Liver (tissue), 9 donors: ENCODE results near the gene PRC1. TPM values are rescaled to one million over a fixed set of nuclear protein-coding genes. Genes with fewer than 3 reads are reported as not detected.

ENCODE experiments used
- DNase-seq: peaks from one replicate; pipeline ENCODE4 v3.0.0-alpha.2; 2017; ENCODE audit warnings: low spot score
- H3K27ac ChIP-seq, 2 donors: one replicate each; pipeline ENCODE4 v1.7.0; 2013; ENCODE audit warnings: inconsistent platforms in 2 of 2, low read length in 2 of 2, control low read depth in 1 of 2, low read depth in 1 of 2, mild to moderate bottlenecking in 1 of 2
- H3K27me3 ChIP-seq, 4 donors: one replicate each; pipeline versions ENCODE4 v1.6.1 to v1.7.0; 2013; ENCODE audit warnings: low read length in 3 of 4, inconsistent platforms in 1 of 4, mild to moderate bottlenecking in 1 of 4, moderate library complexity in 1 of 4; ENCODE audit not compliant: control insufficient read depth in 4 of 4, insufficient read depth in 4 of 4
- H3K36me3 ChIP-seq, 4 donors: one replicate each; pipeline versions ENCODE4 v1.6.1 to v1.7.0; 2013; ENCODE audit warnings: low read length in 3 of 4, mild to moderate bottlenecking in 3 of 4, low read depth in 1 of 4, moderate library complexity in 1 of 4; ENCODE audit not compliant: control insufficient read depth in 4 of 4, insufficient read depth in 3 of 4
- H3K4me1 ChIP-seq, 4 donors: one replicate each; pipeline versions ENCODE4 v1.6.1 to v1.7.0; 2013; ENCODE audit warnings: low read length in 3 of 4, mild to moderate bottlenecking in 3 of 4, moderate library complexity in 1 of 4; ENCODE audit not compliant: control insufficient read depth in 4 of 4, insufficient read depth in 4 of 4
- H3K4me3 ChIP-seq, 3 donors: one replicate each; pipeline versions ENCODE4 v1.6.1 to v1.7.0; 2013; ENCODE audit warnings: low read length in 3 of 3, control low read depth in 1 of 3, low read depth in 1 of 3, mild to moderate bottlenecking in 1 of 3
- H3K9ac ChIP-seq, 2 donors: one replicate each; pipeline ENCODE4 v1.7.0; 2013; ENCODE audit warnings: low read length in 2 of 2, mild to moderate bottlenecking in 2 of 2, moderate library complexity in 2 of 2, control low read depth in 1 of 2, low read depth in 1 of 2
- H3K9me3 ChIP-seq, 4 donors: one replicate each; pipeline versions ENCODE4 v1.6.1 to v1.7.0; 2013; ENCODE audit warnings: low read length in 3 of 4; ENCODE audit not compliant: control insufficient read depth in 4 of 4
- EGR1 ChIP-seq, 2 donors: IDR thresholded peaks; 2 replicates each; pipeline ENCODE4 v1.6.1; 2016 to 2018; ENCODE audit warnings: antibody characterized with exemption in 2 of 2, low read depth in 2 of 2
- FOXA1 ChIP-seq: IDR thresholded peaks from 2 replicates; pipeline ENCODE4 v1.6.1; 2016; ENCODE audit warnings: antibody characterized with exemption
- FOXA2 ChIP-seq: IDR thresholded peaks from 2 replicates; pipeline ENCODE4 v1.6.1; 2016; ENCODE audit warnings: antibody characterized with exemption
- GABPA ChIP-seq, 2 donors: IDR thresholded peaks in 1 of 2; conservative IDR thresholded peaks in 1 of 2; 2 replicates each; pipeline ENCODE4 v1.6.1; 2016; ENCODE audit warnings: antibody characterized with exemption in 2 of 2, mild to moderate bottlenecking in 1 of 2, moderate library complexity in 1 of 2
- HNF4A ChIP-seq, 2 donors: conservative IDR thresholded peaks; 2 replicates each; pipeline ENCODE4 v1.6.1; 2016; ENCODE audit warnings: antibody characterized with exemption in 2 of 2, mild to moderate bottlenecking in 2 of 2
- HNF4G ChIP-seq: IDR thresholded peaks from 2 replicates; pipeline ENCODE4 v1.6.1; 2016; ENCODE audit warnings: antibody characterized with exemption
- JUND ChIP-seq, 2 donors: IDR thresholded peaks; 2 replicates each; pipeline ENCODE4 v1.6.1; 2016; ENCODE audit warnings: antibody characterized with exemption in 2 of 2
- RAD21 ChIP-seq, 2 donors: IDR thresholded peaks; 2 replicates each; pipeline ENCODE4 v1.6.1; 2016; ENCODE audit warnings: antibody characterized with exemption in 2 of 2, mild to moderate bottlenecking in 2 of 2
- RXRA ChIP-seq, 2 donors: IDR thresholded peaks; 2 replicates each; pipeline ENCODE4 v1.6.1; 2017 to 2018; ENCODE audit warnings: antibody characterized with exemption in 2 of 2, mild to moderate bottlenecking in 1 of 2
- TAF1 ChIP-seq: conservative IDR thresholded peaks from 2 replicates; pipeline ENCODE4 v1.6.1; 2016; ENCODE audit warnings: antibody characterized with exemption, mild to moderate bottlenecking
- WGBS: extraction: QIAGEN DNeasy Blood & Tissue Kit; methylation state at CpG from one replicate; pipeline ENCODE4 v1.1.7; 2013; 5-methylcytosine and 5-hydroxymethylcytosine counted together
- polyA plus RNA-seq, 2 donors: library from polyadenylated mRNA; stranded (reverse) in 1 of 2; unstranded in 1 of 2; fragments of 200-250 nt in 1 of 2; fragments of >200 nt in 1 of 2; fragmentation: Nextera tagmentation in 1 of 2; extraction: Ambion mirVana in 1 of 2; gene quantifications; one replicate each; pipeline versions ENCODE4 v1.2.1 to v1.2.3, GENCODE V29; 2013 to 2015
- total RNA-seq, 2 donors: library from RNA; depleted of rRNA; stranded (reverse); fragments of >200 nt; gene quantifications; one replicate each; pipeline ENCODE4 v1.2.3, GENCODE V29; 2014
- TF ChIP-seq, protein P1 (sequence below): fragments of 150-350 bp; IDR thresholded peaks from 2 replicates; pipeline ENCODE4 v1.5.1; 2017; ENCODE audit warnings: improper control_type of control experiment, low read depth, low read length; ENCODE audit not compliant: missing input control
- TF ChIP-seq, protein P2 (sequence below): IDR thresholded peaks from 2 replicates; pipeline ENCODE4 v1.6.1; 2016; ENCODE audit warnings: antibody characterized with exemption, mild to moderate bottlenecking
- TF ChIP-seq, protein P3 (sequence below): IDR thresholded peaks from 2 replicates; pipeline ENCODE4 v1.6.1; 2016; ENCODE audit warnings: antibody characterized with exemption
- donor health status: healthy.
- donor health status: healthy.
- donor health status: healthy.
- donor health status: healthy.
- donor health status: healthy.

The PRC1 gene
- total and polyA plus RNA-seq, 4 donors, result 2.1 to 128 (median 5.6) TPM

DNA sequence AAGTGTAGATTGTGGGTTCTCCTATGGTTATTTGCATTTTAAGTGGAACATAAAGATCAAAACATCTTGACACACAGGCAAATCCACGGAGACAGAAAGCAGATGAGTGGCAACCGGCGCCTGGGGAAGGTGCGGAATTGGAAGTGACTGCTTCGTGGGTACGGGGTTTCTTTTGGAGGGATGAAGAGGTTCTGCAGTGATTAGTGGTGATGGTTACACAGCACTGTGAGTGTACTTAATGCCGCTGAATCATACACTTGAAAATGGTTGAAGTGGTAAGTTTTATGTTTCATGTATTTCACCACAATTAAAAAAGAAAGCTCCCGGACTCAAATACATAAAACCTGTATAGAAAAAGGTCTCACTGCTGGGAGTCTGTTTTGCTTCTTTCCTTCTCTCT lies 46.5 kb upstream of the PRC1 start:
- DNase-seq, result no peak
- WGBS, result 81% methylated on average over 8 of the region's 8 CpGs
- Histone ChIP-seq H3K4me3 (no peak overlapping the region), H3K9me3 (no peaks in the 10 kb centered on the region), H3K27me3 (peaks cover 0 to 3% (median 0%) of the 10 kb centered on the region in 4 donors), H3K4me1 (no peaks in the 10 kb centered on the region), H3K27ac (no peak overlapping the region), H3K9ac (no peak overlapping the region), H3K36me3 (no peaks in the 10 kb centered on the region)
- TF ChIP-seq RAD21 (IDR thresholded peaks at IDR 0.05) (no peak), FOXA2 (no peak), GABPA (IDR thresholded peaks at IDR 0.05 in 1 of 2, conservative IDR thresholded peaks at IDR 0.05 in 1 of 2) (no peak), JUND (IDR thresholded peaks at IDR 0.05) (no peak), FOXA1 (no peak)
- TF ChIP-seq, protein P1, sequence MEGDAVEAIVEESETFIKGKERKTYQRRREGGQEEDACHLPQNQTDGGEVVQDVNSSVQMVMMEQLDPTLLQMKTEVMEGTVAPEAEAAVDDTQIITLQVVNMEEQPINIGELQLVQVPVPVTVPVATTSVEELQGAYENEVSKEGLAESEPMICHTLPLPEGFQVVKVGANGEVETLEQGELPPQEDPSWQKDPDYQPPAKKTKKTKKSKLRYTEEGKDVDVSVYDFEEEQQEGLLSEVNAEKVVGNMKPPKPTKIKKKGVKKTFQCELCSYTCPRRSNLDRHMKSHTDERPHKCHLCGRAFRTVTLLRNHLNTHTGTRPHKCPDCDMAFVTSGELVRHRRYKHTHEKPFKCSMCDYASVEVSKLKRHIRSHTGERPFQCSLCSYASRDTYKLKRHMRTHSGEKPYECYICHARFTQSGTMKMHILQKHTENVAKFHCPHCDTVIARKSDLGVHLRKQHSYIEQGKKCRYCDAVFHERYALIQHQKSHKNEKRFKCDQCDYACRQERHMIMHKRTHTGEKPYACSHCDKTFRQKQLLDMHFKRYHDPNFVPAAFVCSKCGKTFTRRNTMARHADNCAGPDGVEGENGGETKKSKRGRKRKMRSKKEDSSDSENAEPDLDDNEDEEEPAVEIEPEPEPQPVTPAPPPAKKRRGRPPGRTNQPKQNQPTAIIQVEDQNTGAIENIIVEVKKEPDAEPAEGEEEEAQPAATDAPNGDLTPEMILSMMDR, result no peak
- TF ChIP-seq, protein P2, sequence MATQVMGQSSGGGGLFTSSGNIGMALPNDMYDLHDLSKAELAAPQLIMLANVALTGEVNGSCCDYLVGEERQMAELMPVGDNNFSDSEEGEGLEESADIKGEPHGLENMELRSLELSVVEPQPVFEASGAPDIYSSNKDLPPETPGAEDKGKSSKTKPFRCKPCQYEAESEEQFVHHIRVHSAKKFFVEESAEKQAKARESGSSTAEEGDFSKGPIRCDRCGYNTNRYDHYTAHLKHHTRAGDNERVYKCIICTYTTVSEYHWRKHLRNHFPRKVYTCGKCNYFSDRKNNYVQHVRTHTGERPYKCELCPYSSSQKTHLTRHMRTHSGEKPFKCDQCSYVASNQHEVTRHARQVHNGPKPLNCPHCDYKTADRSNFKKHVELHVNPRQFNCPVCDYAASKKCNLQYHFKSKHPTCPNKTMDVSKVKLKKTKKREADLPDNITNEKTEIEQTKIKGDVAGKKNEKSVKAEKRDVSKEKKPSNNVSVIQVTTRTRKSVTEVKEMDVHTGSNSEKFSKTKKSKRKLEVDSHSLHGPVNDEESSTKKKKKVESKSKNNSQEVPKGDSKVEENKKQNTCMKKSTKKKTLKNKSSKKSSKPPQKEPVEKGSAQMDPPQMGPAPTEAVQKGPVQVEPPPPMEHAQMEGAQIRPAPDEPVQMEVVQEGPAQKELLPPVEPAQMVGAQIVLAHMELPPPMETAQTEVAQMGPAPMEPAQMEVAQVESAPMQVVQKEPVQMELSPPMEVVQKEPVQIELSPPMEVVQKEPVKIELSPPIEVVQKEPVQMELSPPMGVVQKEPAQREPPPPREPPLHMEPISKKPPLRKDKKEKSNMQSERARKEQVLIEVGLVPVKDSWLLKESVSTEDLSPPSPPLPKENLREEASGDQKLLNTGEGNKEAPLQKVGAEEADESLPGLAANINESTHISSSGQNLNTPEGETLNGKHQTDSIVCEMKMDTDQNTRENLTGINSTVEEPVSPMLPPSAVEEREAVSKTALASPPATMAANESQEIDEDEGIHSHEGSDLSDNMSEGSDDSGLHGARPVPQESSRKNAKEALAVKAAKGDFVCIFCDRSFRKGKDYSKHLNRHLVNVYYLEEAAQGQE, result no peak

DNA sequence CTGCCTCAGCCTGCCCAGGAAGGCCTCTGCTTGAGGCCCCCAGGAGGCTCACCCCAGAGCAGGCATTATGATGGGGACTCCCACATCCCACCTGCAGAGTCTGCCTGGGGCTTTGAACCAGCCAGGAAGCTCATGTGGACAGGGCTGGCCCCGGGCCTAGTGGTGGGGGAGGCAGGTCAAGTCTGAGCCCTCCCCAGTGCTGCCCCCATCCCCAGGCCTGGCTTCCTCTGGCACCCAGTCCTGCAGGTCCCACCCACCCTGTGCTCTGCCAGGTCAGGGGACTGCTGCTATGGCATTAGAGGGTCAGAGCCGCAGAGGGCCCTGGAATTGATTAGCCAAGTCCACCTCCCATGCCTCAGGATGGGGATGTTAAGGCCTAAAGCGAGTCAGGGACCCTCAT lies 45.7 kb upstream of the PRC1 start:
- no peaks in the 10 kb centered on the region for H3K4me1 ChIP-seq
- H3K9ac ChIP-seq, result no peak overlapping the region
- H3K9me3 ChIP-seq, result no peaks in the 10 kb centered on the region
- H3K27me3 ChIP-seq, result peaks cover 0 to 3% (median 0%) of the 10 kb centered on the region in 4 donors
- H3K4me3 ChIP-seq, result no peak overlapping the region
- no peak for TF ChIP-seq FOXA2
- TF ChIP-seq, protein P3, sequence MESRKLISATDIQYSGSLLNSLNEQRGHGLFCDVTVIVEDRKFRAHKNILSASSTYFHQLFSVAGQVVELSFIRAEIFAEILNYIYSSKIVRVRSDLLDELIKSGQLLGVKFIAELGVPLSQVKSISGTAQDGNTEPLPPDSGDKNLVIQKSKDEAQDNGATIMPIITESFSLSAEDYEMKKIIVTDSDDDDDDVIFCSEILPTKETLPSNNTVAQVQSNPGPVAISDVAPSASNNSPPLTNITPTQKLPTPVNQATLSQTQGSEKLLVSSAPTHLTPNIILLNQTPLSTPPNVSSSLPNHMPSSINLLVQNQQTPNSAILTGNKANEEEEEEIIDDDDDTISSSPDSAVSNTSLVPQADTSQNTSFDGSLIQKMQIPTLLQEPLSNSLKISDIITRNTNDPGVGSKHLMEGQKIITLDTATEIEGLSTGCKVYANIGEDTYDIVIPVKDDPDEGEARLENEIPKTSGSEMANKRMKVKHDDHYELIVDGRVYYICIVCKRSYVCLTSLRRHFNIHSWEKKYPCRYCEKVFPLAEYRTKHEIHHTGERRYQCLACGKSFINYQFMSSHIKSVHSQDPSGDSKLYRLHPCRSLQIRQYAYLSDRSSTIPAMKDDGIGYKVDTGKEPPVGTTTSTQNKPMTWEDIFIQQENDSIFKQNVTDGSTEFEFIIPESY, result no peak
- TF ChIP-seq EGR1 (IDR thresholded peaks at IDR 0.05; ENCODE audit: low read depth in 2 of 2), result no peak
- no peak for TF ChIP-seq RXRA (IDR thresholded peaks at IDR 0.05)
- TF ChIP-seq, protein P2, result no peak
- no peak for TF ChIP-seq HNF4G
- TF ChIP-seq TAF1, result no peak
- TF ChIP-seq JUND (IDR thresholded peaks at IDR 0.05), result no peak
- TF ChIP-seq HNF4A (conservative IDR thresholded peaks at IDR 0.05), result no peak
- no peaks in the 10 kb centered on the region for H3K36me3 ChIP-seq
- no peak for DNase-seq
- H3K27ac ChIP-seq, result no peak overlapping the region
- 76% methylated on average over 3 of the region's 3 CpGs for WGBS
